GM06990 (cell line): ENCODE data around the gene ENO1.

Experiments
- DNase-seq: peaks from one replicate; pipeline ENCODE4 v3.0.0-alpha.2; 2011; ENCODE audit not compliant: insufficient read length; ENCODE audit errors: extremely low read depth
- H3K27me3 ChIP-seq: replicated peaks from 2 replicates; pipeline ENCODE4 v1.6.0; 2011; ENCODE audit warnings: low read length; ENCODE audit not compliant: control insufficient read depth, insufficient read depth
- H3K36me3 ChIP-seq: 2 replicates; pipeline ENCODE4 v1.5.1; 2011; ENCODE audit warnings: low read length; ENCODE audit not compliant: control insufficient read depth, insufficient read depth
- H3K4me3 ChIP-seq: replicated peaks from 2 replicates; pipeline ENCODE4 v1.5.1; 2011; ENCODE audit warnings: low read depth, mild to moderate bottlenecking, control low read depth, low read length
- CTCF ChIP-seq: IDR thresholded peaks from 2 replicates; pipeline ENCODE4 v1.5.1; 2011; ENCODE audit warnings: low read length, control low read depth, mild to moderate bottlenecking, inconsistent platforms; ENCODE audit not compliant: insufficient read depth, poor library complexity, severe bottlenecking

Gene ENO1

GRCh38 chr1:8813016-8813763, 65.3 kb downstream of the ENO1 start:
- no peak for DNase-seq
- Histone ChIP-seq H3K27me3 (no peaks in the 10 kb centered on the region), H3K4me3 (no peak overlapping the region), H3K36me3 (no peaks in the 10 kb centered on the region)
- TF ChIP-seq CTCF, result no peak

DNA sequence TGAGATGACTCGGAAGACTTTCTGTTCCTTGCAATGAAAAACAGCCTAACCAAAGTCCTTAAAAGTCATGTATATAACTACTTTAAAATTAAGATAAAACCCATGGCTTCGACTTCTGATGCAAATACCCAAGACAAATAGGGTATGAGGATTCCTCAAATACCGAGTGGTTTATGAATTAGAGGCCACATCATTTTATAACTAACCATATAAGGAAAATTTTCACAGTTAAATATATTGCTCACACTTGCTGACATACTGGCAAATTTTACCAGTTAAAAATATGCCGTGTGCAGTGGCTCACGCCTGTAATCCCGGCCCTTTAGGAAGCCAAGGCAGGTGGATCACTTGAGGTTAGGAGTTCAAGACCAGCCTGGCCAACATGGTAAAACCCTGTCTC, 66.4 kb downstream of the ENO1 start:
- DNase-seq, result no peak

More for the DNA sequence above, 66.4 kb downstream of the ENO1 start:
- H3K4me3 ChIP-seq, result no peak overlapping the region
- H3K27me3 ChIP-seq, result no peaks in the 10 kb centered on the region
- no peaks in the 10 kb centered on the region for H3K36me3 ChIP-seq
- TF ChIP-seq CTCF, result no peak
